Mucosa of descending colon (tissue), 3 donors: ENCODE data around the gene KLHDC10. TPM values are rescaled to one million over a fixed set of nuclear protein-coding genes. Genes with fewer than 3 reads are reported as not detected.
"Not testable (repeated sequence)": the region's sequence is repeated elsewhere in the genome, so short reads cannot be mapped to it uniquely, and the experiment has no call there.

Experiments used
- ATAC-seq: fragments of 200-7000 bp; cut with Tn5 transposase; one replicate; pipeline ENCODE4 v1.9.1; 2020; ENCODE audit warnings: mild to moderate bottlenecking, moderate library complexity
- DNase-seq, 3 donors: peaks; one replicate each; pipeline ENCODE4 v3.0.0-alpha.2; 2020
- H3K36me3 ChIP-seq: fragments of 200-600 bp; one replicate; pipeline ENCODE4 v1.8.0; 2021; ENCODE audit warnings: low read depth, mild to moderate bottlenecking
- H3K4me1 ChIP-seq: fragments of 200-600 bp; one replicate; pipeline ENCODE4 v1.8.0; 2021; ENCODE audit warnings: low read depth, mild to moderate bottlenecking
- H3K4me3 ChIP-seq: fragments of 200-600 bp; one replicate; pipeline ENCODE4 v1.8.0; 2021; ENCODE audit warnings: mild to moderate bottlenecking
- H3K9me3 ChIP-seq: fragments of 200-600 bp; one replicate; pipeline ENCODE4 v1.8.0; 2021; ENCODE audit warnings: mild to moderate bottlenecking
- intact Hi-C, 2 donors: fragments of 100-400 bp; cut with DNase I in 1 of 2; cut with micrococcal nuclease in 1 of 2; formaldehyde crosslinking; loops; one replicate each; pipeline versions ENCODE4 v1.11.0 to v1.11.1; 2022; cut with DNase I, micrococcal nuclease
- total RNA-seq, 3 donors: library from RNA; stranded (reverse); fragmentation: NEBNext Ultra II Directional in 2 of 3; extraction: Animal tissue kit (Norgen Biotek cat#: 25700) in 2 of 3; gene quantifications; one replicate each; pipeline versions ENCODE4 v1.2.1 to v1.2.4, GENCODE V29; 2021 to 2023
- TF ChIP-seq, protein P1 (sequence below): fragments of 200-600 bp; IDR thresholded peaks from one replicate; pipeline ENCODE4 v1.8.0; 2022; ENCODE audit warnings: antibody characterized with exemption, mild to moderate bottlenecking
- donor health status: DM: no; HTN: no; CAD: no; lungs with moderate emphysema.
- donor health status: DM: no; HTN: no; CAD: no.
- donor health status: DM: no; HTN: yes; CAD: no.

Gene KLHDC10
- total RNA-seq, 3 donors from 2014 or later = 30.1 to 36.2 (median 34.1) TPM

DNA sequence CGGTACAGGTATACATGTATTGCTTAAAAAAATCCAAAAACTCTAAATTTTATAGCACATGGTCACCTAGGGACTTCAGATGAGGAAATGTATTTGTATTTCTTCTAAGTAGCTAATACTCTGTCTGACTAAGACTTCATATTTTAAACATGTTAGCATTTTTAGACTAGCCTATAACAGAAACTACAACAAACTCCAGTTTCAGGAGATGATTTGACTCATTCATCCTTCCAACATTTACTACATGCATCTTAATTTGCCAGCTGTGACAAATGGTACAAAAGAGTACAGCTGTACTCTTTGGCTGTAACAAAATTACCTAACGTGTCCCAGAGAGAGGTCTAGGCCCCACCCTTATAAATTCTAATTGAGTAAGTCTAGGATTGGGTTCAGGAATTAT, 112.7 kb downstream of the KLHDC10 start:
- TF ChIP-seq, protein P1, sequence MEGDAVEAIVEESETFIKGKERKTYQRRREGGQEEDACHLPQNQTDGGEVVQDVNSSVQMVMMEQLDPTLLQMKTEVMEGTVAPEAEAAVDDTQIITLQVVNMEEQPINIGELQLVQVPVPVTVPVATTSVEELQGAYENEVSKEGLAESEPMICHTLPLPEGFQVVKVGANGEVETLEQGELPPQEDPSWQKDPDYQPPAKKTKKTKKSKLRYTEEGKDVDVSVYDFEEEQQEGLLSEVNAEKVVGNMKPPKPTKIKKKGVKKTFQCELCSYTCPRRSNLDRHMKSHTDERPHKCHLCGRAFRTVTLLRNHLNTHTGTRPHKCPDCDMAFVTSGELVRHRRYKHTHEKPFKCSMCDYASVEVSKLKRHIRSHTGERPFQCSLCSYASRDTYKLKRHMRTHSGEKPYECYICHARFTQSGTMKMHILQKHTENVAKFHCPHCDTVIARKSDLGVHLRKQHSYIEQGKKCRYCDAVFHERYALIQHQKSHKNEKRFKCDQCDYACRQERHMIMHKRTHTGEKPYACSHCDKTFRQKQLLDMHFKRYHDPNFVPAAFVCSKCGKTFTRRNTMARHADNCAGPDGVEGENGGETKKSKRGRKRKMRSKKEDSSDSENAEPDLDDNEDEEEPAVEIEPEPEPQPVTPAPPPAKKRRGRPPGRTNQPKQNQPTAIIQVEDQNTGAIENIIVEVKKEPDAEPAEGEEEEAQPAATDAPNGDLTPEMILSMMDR = no peak
- intact Hi-C loops = no loop called here
- peaks cover 3% of the 10 kb centered on the region for H3K36me3 ChIP-seq
- no peaks in the 10 kb centered on the region for H3K9me3 ChIP-seq
- DNase-seq (no peak), ATAC-seq (no peak)
- H3K4me1 ChIP-seq = no peaks in the 10 kb centered on the region
- no peak overlapping the region for H3K4me3 ChIP-seq

DNA sequence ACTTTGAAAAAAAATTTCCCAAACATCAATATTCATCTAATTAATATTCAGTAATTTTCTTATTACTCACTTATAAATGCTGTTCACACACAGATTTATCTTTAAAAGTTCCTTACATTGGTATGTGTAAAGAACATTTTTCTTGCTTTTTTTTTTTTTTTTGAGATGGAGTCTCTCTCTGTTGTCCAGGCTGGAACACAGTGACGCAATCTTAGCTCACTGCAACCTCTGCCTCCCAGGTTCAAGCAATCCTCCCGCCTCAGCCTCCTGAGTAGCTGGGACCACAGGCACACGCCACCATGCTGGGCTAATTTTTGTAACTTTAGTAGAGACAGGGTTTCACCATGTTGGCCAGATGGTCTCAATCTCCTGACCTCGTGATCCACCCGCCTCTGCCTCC, 114.0 kb downstream of the KLHDC10 start:
- H3K36me3 ChIP-seq, H3K9me3 ChIP-seq, DNase-seq, H3K4me3 ChIP-seq, H3K4me1 ChIP-seq, ATAC-seq, intact Hi-C loops: not testable (repeated sequence)

Other genes starting within 250 kb of the KLHDC10 start
- 10 to 100 TPM; 39.6 to 85.9 (median 40.0) TPM for gene UBE2H, start 117.6 kb upstream of the KLHDC10 start, total RNA-seq
- gene ZC3HC1, start 19.2 kb upstream of the KLHDC10 start, total RNA-seq = 10 to 100 TPM in 2 of 3 donors, 1 to 10 TPM in 1; 8.4 to 12.0 (median 10.1) TPM
- gene TMEM209, start 134.9 kb downstream of the KLHDC10 start, total RNA-seq = 10 to 100 TPM; 19.1 to 28.9 (median 27.6) TPM
- gene SSMEM1, start 137.3 kb downstream of the KLHDC10 start, total RNA-seq = not detected
- gene CPA2, start 196.3 kb downstream of the KLHDC10 start, total RNA-seq = 1 to 10 TPM in 2 of 3 donors, under 1 TPM in 1; 0.22 to 2.6 (median 2.1) TPM
- not detected for gene CPA4, start 222.6 kb downstream of the KLHDC10 start, total RNA-seq